HUES6 (cell line): ENCODE measurements around the gene FAM32A.

Source experiments
- H3K27ac ChIP-seq: 2 replicates; pipeline ENCODE4 v1.7.0; 2013; ENCODE audit warnings: low read depth, mild to moderate bottlenecking, low read length, inconsistent platforms
- H3K27me3 ChIP-seq: 2 replicates; pipeline ENCODE4 v1.6.1; 2013; ENCODE audit warnings: low read length; ENCODE audit not compliant: control insufficient read depth, insufficient read depth
- H3K36me3 ChIP-seq: 2 replicates; pipeline ENCODE4 v1.6.1; 2013; ENCODE audit warnings: low read length; ENCODE audit not compliant: control insufficient read depth, insufficient read depth
- H3K4me1 ChIP-seq: 2 replicates; pipeline ENCODE4 v1.6.1; 2013; ENCODE audit warnings: low read length; ENCODE audit not compliant: control insufficient read depth, insufficient read depth
- H3K4me3 ChIP-seq: 2 replicates; pipeline ENCODE4 v1.5.1; 2013; ENCODE audit warnings: low read depth, low read length
- H3K9ac ChIP-seq: one replicate; pipeline ENCODE4 v1.6.1; 2013; ENCODE audit warnings: mild to moderate bottlenecking, low read length
- H3K9me3 ChIP-seq: 2 replicates; pipeline ENCODE4 v1.6.1; 2013; ENCODE audit warnings: low read depth, low read length; ENCODE audit not compliant: control insufficient read depth, insufficient read depth

Gene FAM32A

GRCh38 chr19:16190198-16190597 lies 5.0 kb downstream of the FAM32A start:
- H3K4me3 ChIP-seq = no peak overlapping the region

DNA sequence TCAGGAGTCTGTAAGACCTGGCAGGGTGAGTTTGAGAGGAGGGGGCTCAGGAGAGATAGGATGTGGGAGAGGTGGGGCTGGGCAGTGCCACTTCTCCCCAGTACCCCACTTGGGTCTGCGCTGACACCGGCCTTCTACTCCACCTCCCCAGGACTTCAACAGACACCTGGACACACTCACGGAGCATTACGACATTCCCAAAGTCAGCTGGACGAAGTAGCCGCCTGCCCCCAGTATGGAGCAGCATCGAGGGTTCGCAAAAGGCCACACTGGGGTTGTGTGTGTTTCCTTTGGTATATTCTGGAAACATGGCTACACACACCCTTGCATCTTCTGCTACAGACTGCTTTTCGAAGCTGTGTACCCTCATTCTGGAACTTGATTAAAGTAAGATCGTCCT lies 5.5 kb downstream of the FAM32A start:
- H3K4me3 ChIP-seq = no peak overlapping the region
- H3K9me3 ChIP-seq = no peaks in the 10 kb centered on the region
- H3K27me3 ChIP-seq = no peaks in the 10 kb centered on the region
- H3K27ac ChIP-seq = no peak overlapping the region
- H3K36me3 ChIP-seq = peaks cover 49% of the 10 kb centered on the region
- no peak overlapping the region for H3K9ac ChIP-seq
- H3K4me1 ChIP-seq = no peaks in the 10 kb centered on the region

More at GRCh38 chr19:16190198-16190597, 5.0 kb downstream of the FAM32A start:
- Histone ChIP-seq H3K27ac (no peak overlapping the region), H3K27me3 (no peaks in the 10 kb centered on the region), H3K4me1 (no peaks in the 10 kb centered on the region), H3K9ac (no peak overlapping the region), H3K36me3 (peaks cover 49% of the 10 kb centered on the region), H3K9me3 (no peaks in the 10 kb centered on the region)

- Histone ChIP-seq H3K27me3 (no peaks in the 10 kb centered on the region), H3K27ac (no peak overlapping the region), H3K9me3 (no peaks in the 10 kb centered on the region), H3K4me1 (no peaks in the 10 kb centered on the region), H3K9ac (no peak overlapping the region), H3K36me3 (peaks cover 49% of the 10 kb centered on the region), H3K4me3 (no peak overlapping the region)
Measured at GRCh38 chr19:16191216-16191908, 6.2 kb downstream of the FAM32A start.

DNA sequence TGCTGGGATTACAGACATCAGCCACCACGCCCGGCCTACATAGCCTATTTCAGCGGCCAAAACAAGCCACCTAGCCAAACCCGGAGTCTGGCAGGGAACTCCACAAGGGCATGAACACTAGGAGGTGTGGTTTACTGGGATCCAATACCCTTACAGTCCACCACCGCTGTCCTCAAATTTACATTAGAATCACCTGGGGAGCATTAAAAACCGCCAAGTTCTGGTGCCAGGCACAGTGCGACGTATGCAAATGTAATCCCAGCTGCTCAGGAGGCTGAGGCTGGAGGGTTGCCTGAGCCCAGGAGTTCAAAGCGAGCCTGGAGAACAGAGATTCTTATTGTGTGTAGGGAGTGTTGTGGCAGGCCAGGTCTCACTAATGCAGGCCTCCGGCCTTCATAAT lies 8.3 kb downstream of the FAM32A start:
- H3K4me3 ChIP-seq = no peak overlapping the region
- H3K27me3 ChIP-seq = no peaks in the 10 kb centered on the region
- H3K9me3 ChIP-seq = no peaks in the 10 kb centered on the region
- H3K27ac ChIP-seq = no peak overlapping the region
- peaks cover 7% of the 10 kb centered on the region; the same call in 1 of the 2 replicates for H3K4me1 ChIP-seq
- no peak overlapping the region for H3K9ac ChIP-seq
- H3K36me3 ChIP-seq = peaks cover 35% of the 10 kb centered on the region

- H3K4me1 ChIP-seq = peaks cover 9% of the 10 kb centered on the region; the same call in 1 of the 2 replicates
- peak overlapping the region; percentile 85 for H3K4me3 ChIP-seq
- no peaks in the 10 kb centered on the region for H3K27me3 ChIP-seq
- H3K9ac ChIP-seq = peak overlapping the region; percentile 54
- H3K36me3 ChIP-seq = peaks cover 8% of the 10 kb centered on the region
- no peaks in the 10 kb centered on the region for H3K9me3 ChIP-seq
- H3K27ac ChIP-seq = no peak overlapping the region
Measured at GRCh38 chr19:16197188-16197621, 12.0 kb downstream of the FAM32A start.

GRCh38 chr19:16197622-16198369 lies 12.6 kb downstream of the FAM32A start, which contains the start of gene AP1M1:
TSS of gene AP1M1 (plus strand) at chr19:16197911. CDS start at chr19:16198027, 116 bp downstream.
- no peak within 1 kb of the TSS; the same call in 1 of the 2 replicates for H3K27ac ChIP-seq

DNA sequence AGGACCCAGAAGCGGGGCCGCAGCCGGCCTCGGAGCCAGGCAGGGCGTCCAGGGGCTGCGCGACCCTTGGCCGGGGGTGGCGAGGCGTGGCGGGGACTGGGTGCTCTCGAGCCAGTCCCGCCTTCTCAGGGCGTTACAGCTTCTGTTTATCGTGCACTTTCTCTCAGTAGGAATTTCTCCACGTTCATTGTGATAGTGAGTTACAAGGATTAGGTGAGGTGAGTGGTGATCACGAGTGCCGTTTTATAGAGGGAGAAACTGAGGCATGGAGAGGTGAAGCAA lies 13.1 kb downstream of the FAM32A start:
- Histone ChIP-seq H3K9me3 (no peaks in the 10 kb centered on the region), H3K27me3 (no peaks in the 10 kb centered on the region), H3K4me3 (peak overlapping the region; percentile 85), H3K4me1 (peaks cover 9% of the 10 kb centered on the region; the same call in 1 of the 2 replicates), H3K9ac (peak overlapping the region; percentile 70), H3K27ac (no peak overlapping the region), H3K36me3 (peaks cover 14% of the 10 kb centered on the region)

More at GRCh38 chr19:16197622-16198369, 12.6 kb downstream of the FAM32A start, which contains the start of gene AP1M1:
- no peaks in the 10 kb centered on the region for H3K9me3 ChIP-seq
- peak within 1 kb of the TSS; percentile 70 for H3K9ac ChIP-seq
- H3K4me1 ChIP-seq = peaks cover 9% of the 10 kb centered on the region; the same call in 1 of the 2 replicates
- peaks cover 11% of the 10 kb centered on the region for H3K36me3 ChIP-seq
- no peaks in the 10 kb centered on the region for H3K27me3 ChIP-seq
- peak within 1 kb of the TSS; percentile 85 for H3K4me3 ChIP-seq

GRCh38 chr19:16199275-16199932 lies 14.2 kb downstream of the FAM32A start:
- no peaks in the 10 kb centered on the region for H3K27me3 ChIP-seq
- H3K9ac ChIP-seq = no peak overlapping the region
- peaks cover 23% of the 10 kb centered on the region for H3K36me3 ChIP-seq
- no peaks in the 10 kb centered on the region for H3K9me3 ChIP-seq
- H3K27ac ChIP-seq = no peak overlapping the region
- no peak overlapping the region; the same call in 1 of the 2 replicates for H3K4me3 ChIP-seq
- peaks cover 9% of the 10 kb centered on the region; the same call in 1 of the 2 replicates for H3K4me1 ChIP-seq

GRCh38 chr19:16200038-16201010 lies 15.1 kb downstream of the FAM32A start:
- Histone ChIP-seq H3K27me3 (no peaks in the 10 kb centered on the region), H3K27ac (no peak overlapping the region), H3K9me3 (no peaks in the 10 kb centered on the region), H3K4me1 (peaks cover 9% of the 10 kb centered on the region; the same call in 1 of the 2 replicates), H3K9ac (no peak overlapping the region), H3K4me3 (no peak overlapping the region), H3K36me3 (peaks cover 30% of the 10 kb centered on the region)

DNA sequence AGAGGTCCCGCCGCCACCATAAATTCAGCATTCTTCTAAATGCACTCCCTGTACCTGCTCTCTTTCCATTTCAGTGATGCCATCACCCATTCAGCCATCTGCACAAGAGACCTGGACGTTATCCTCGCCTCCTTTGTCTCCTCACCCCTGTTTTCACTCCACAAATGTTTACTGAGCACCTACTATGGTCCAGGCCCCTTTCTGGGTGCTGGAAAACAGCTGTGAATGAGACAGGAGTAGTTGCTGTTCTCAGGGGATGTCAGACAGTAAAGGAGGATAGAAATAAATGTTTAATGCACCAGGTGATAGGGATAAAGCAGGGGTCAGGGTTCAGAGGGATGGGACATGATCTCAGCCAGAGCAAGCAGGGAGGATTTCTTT lies 15.8 kb downstream of the FAM32A start:
- H3K27ac ChIP-seq = no peak overlapping the region
- no peak overlapping the region for H3K9ac ChIP-seq
- no peaks in the 10 kb centered on the region for H3K9me3 ChIP-seq
- no peak overlapping the region for H3K4me3 ChIP-seq
- H3K36me3 ChIP-seq = peaks cover 35% of the 10 kb centered on the region
- peaks cover 9% of the 10 kb centered on the region; the same call in 1 of the 2 replicates for H3K4me1 ChIP-seq
- H3K27me3 ChIP-seq = no peaks in the 10 kb centered on the region
